Skin epidermis (tissue), 12 donors: ENCODE results near the gene ACAD8.
"Not testable (repeated sequence)": the region's sequence is repeated elsewhere in the genome, so short reads cannot be mapped to it uniquely, and the experiment has no call there.

Experiments used
- H3K27ac ChIP-seq, 21 experiments: fragments of 200-600 bp; sonication (generic) in 11 of 21; one replicate each; pipeline ENCODE4 v1.5.0; 2020; ENCODE audit warnings: mild to moderate bottlenecking in 3 of 21, inconsistent platforms in 2 of 21, moderate library complexity in 2 of 21
- H3K4me3 ChIP-seq, 7 experiments: fragments of 200-600 bp; sonication (generic) in 2 of 7; one replicate each; pipeline ENCODE4 v1.5.0; 2020; ENCODE audit warnings: inconsistent platforms in 2 of 7, mild to moderate bottlenecking in 2 of 7, moderate library complexity in 1 of 7

Gene ACAD8

DNA sequence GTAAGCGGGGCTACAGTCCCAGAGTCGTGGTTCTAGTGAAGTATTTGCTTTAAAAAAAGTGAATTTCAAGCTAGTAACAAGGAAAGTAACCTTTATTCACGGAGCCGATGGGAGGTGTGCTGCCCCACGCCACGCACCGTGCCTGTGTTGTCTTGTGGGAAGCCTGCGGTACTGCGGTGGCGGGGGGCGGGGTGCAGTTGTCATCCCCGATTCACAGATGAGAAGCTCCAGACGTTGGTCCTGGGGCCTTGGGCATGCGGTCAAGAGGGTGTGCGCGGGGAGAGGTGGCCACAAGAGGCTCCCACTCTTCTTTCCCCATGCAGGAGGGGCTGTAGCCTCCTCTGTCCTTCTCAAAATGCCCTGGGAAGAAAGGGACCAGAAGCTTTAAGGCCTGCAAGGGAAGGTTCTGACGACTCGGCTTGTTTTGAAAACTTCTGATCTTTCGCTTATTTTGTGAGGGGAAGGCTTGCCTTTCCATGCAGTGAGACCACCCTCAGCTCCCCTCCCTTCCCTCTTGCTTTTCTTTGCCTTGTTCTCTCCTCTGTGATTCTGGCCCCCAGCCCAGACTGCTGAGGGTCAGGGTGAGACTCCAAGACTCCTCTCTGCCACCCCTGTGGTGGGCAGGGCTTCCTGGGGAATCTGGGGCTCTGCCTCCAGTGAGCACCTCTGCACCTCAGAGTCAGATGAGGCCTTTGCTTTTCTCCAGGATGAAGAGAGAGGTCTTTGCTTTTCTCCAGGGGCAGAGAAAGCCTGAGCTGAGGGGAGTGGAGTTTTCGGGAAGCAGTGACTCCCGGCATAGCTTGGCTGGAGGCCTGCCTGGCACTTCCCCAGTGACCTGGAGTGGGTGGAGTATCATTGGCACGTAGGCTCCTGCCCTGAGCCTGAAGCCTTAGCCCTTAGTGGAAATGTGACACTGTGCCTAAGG is 29.0 kb downstream of the ACAD8 start:
- no peak overlapping the region for H3K4me3 ChIP-seq
- no peak overlapping the region for H3K27ac ChIP-seq

GRCh38 chr11:134283461-134284230 is 30.3 kb downstream of the ACAD8 start:
- H3K27ac ChIP-seq: no peak overlapping the region

DNA sequence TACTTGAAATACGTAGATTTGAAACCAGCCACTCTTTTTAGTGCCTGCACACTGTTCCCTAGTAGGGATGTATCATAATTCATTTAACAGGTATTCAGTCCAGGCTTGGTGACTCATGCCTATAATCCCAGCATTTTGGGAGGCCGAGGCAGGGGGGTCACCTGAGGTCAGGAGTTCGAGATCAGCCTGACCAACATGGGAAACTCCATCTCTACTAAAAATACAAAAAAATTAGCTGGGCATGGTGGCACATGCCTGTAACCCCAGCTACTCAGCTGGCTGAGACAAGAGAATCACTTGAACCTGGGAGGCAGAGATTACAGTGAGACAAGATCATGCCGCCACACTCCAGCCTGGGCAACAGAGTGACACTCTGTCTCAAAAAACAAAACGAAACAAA is 31.0 kb downstream of the ACAD8 start:
- H3K27ac ChIP-seq, H3K4me3 ChIP-seq: not testable (repeated sequence)

More at GRCh38 chr11:134283461-134284230, 30.3 kb downstream of the ACAD8 start:
- no peak overlapping the region for H3K4me3 ChIP-seq

- no peak overlapping the region for H3K4me3 ChIP-seq
- no peak overlapping the region for H3K27ac ChIP-seq
These were observed 34.2 kb downstream of the ACAD8 start for GRCh38 chr11:134287561-134287960.

DNA sequence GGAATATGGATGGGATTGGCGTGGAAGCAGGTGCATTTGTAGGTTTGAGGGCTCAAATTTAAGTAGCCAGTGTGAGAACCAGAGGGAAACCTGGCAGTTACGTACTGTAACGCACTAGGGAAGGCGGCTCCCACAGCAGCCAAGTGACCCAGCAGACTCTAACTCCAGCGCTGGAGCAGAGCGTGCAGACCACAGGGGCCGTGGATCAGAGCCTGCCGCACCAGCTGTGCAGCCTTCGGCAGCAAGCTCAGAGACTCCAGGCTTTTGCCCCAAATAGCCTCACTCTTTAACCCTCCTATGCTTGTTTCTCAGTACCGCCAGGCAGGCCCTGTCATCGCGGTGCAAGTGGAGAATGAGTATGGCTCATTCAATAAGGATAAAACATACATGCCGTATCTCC is 35.1 kb downstream of the ACAD8 start:
- no peak overlapping the region for H3K27ac ChIP-seq

DNA sequence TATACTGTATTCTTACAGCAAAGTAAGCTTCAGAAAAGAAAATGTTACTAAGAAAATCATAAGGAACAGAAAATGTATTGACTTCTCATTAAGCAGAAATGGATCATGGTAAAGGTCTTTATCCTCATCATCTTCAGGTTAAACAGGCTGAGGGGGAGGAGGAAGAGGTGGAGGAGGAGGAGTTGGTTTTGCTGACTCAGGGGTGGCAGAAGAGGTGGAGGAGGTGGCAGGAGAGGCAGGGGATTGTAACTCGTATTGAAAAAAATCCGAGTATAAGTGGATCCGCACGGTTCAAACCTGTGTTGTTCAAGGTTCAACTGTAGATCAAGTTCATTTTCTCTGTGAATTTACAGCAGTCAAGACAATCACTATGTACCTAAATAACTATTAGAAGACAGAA is 35.8 kb downstream of the ACAD8 start:
- Histone ChIP-seq H3K27ac (no peak overlapping the region), H3K4me3 (no peak overlapping the region)

More for the DNA sequence above, 35.1 kb downstream of the ACAD8 start:
- H3K4me3 ChIP-seq: no peak overlapping the region

DNA sequence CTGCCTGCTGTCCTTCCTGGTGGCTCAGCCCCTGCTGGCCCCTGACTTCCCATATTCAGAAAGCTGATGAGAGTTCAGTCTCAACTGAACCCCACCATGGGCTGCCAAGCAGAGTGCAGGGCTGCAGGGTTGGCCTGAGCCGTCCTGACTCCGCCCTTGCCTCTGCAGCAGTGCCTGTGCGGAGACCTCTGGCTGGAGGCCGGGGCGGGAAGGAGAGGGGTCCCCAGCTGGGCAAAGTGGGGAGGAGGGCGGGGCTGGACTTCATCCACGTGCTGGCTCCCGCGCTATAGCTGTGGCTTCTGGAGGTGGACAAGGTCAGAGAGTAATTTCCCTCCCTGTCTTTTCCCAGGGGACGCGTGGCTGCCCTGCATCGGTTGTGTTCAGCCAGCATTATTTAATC is 36.4 kb downstream of the ACAD8 start:
- Histone ChIP-seq H3K27ac (no peak overlapping the region), H3K4me3 (no peak overlapping the region)

DNA sequence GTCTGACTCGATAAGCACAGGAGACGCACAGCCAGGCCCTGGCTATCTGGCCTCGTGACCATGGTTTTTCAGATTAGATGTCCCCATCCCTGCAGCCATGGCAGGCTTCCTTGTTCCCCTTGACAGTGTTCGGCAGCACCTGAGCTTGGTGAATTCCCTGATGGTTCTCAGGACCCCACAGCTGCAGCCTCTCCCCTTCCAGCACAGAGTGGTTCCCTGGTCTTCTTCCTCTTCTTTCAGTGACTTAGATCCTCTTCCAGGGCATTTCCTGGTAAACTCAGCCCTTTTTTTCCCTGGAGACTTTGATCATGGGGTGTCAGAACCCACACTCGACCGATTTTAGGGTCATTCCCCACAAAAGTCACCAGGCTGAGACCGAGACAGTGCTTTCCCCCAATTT is 37.3 kb downstream of the ACAD8 start:
- Histone ChIP-seq H3K27ac (no peak overlapping the region), H3K4me3 (no peak overlapping the region)

- no peak overlapping the region for H3K4me3 ChIP-seq
- no peak overlapping the region for H3K27ac ChIP-seq
These were observed 37.8 kb downstream of the ACAD8 start for GRCh38 chr11:134291196-134291595.

DNA sequence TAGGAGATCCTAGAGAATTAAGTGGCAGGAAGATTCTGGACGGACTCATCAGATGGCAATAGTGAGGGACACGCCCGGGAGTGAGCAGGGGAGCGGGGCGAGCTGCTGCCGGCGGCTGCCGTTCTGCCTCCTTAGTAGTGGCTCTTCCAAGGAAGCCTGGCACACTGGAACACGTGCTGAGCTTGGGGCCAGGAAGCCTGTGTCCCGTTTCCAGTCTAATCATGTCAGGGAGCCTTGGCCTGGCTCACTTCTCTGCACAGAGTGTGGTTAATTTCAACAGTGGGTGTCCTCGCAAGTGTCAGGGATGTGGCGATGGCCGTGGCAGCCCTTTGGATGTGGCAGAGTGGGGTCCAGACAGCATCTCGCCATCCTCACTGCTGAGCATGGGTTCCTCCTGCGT is 39.3 kb downstream of the ACAD8 start:
- H3K27ac ChIP-seq: no peak overlapping the region
- H3K4me3 ChIP-seq: no peak overlapping the region

- no peak overlapping the region for H3K27ac ChIP-seq
- H3K4me3 ChIP-seq: no peak overlapping the region
These were observed 40.0 kb downstream of the ACAD8 start for GRCh38 chr11:134293119-134294113.

- Histone ChIP-seq H3K4me3 (no peak overlapping the region), H3K27ac (no peak overlapping the region)
These were observed 41.3 kb downstream of the ACAD8 start for GRCh38 chr11:134294664-134295063.

DNA sequence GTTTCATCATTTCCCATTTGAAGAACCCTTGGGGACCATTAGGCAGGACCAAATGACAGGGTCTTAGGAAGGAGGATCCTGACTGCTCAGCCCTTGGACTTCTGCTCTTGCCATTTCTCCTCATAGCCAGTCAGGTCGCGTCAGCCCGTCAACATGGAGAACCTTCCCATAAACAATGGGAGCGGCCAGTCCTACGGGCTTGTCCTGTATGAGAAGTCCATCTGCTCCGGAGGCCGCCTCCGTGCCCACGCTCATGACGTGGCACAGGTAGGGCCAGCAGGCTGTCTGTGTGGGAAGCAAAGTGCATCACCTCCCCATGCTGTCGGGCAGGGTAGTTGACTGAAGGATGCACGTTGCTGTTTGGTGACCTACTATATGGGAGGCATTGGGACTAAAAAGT is 58.9 kb downstream of the ACAD8 start:
- no peak overlapping the region for H3K4me3 ChIP-seq

DNA sequence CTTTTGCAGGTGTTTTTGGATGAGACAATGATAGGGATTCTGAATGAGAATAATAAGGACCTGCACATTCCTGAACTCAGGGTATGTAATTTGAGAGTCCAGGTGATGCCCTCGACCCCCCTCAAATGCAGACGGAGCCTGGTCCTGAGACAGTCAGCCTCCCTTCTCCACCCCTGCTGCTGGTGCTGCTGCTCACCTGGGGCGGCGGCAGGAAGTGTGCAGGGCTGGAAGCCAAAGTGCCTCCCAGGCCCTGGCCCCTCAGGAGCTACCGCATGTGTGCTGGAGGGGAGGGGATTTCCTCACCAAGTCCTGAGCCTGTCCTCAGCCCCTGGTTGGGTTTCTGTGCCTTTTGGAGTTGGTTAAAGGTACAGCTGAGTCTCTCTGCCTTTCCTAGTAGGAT is 59.4 kb downstream of the ACAD8 start:
- no peak overlapping the region for H3K27ac ChIP-seq
- no peak overlapping the region for H3K4me3 ChIP-seq

More for the DNA sequence above, 58.9 kb downstream of the ACAD8 start:
- no peak overlapping the region for H3K27ac ChIP-seq

DNA sequence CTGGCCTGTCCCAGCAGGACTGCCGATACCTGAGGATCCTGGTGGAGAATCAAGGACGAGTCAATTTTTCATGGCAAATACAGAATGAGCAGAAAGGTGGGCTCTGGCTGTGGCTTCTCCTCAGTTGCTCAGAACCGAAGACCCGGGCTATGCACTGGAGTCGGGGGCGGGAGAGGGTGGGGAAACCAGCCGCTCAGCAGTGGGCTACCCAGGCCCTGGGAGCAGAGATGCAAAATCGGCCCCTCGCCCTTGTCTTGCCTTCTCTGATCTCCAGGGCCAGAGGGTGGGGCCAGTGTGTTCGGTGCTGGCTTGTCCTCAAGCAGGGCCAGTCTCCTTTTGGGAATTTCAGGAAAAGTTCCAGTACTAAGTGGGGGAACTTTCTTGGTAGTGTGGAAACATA is 60.0 kb downstream of the ACAD8 start:
- Histone ChIP-seq H3K4me3 (no peak overlapping the region), H3K27ac (no peak overlapping the region)

GRCh38 chr11:134313821-134314607 is 60.6 kb downstream of the ACAD8 start:
- no peak overlapping the region for H3K4me3 ChIP-seq
- H3K27ac ChIP-seq: no peak overlapping the region
